A549 treated with GW870086 at 1 μM for 4 hours (cell line): ENCODE data around the gene METTL24. TPM values are rescaled to one million over a fixed set of nuclear protein-coding genes. Genes with fewer than 3 reads are reported as not detected.

Source experiments
- total RNA-seq: library from RNA; stranded (reverse); fragments of 200-300 nt; extraction: Qiagen RNA extraction; gene quantifications from 5 replicates; pipeline ENCODE4 v1.2.3, GENCODE V29; 2022; ENCODE audit warnings: low read depth

The METTL24 gene
- total RNA-seq: not detected in 5 replicates

GRCh38 chr6:110357664-110358552, at the start of gene METTL24:
TSS of gene METTL24 (minus strand) at chr6:110358349. CDS start at chr6:110358272, 77 bp downstream.

Other genes with a start within 250 kb of the METTL24 start
- 10.7 to 13.3 TPM (median 10.8 TPM) in 5 replicates for gene WASF1, start 178.7 kb downstream of the METTL24 start, total RNA-seq
- gene CDC40, start 177.9 kb downstream of the METTL24 start, total RNA-seq: 6.1 to 9.3 TPM (median 8.6 TPM) in 5 replicates
- 0.08 to 0.15 TPM (median 0.10 TPM) in 4 of 5 replicates, not detected in the other for gene DDO, start 57.2 kb upstream of the METTL24 start, total RNA-seq
- not detected in 5 replicates for gene SLC22A16, start 118.3 kb upstream of the METTL24 start, total RNA-seq